ENCODE data around the gene PEAK1.
"Not testable (repeated sequence)": the region's sequence is repeated elsewhere in the genome, so short reads cannot be mapped to it uniquely, and the experiment has no call there.

The PEAK1 gene

DNA sequence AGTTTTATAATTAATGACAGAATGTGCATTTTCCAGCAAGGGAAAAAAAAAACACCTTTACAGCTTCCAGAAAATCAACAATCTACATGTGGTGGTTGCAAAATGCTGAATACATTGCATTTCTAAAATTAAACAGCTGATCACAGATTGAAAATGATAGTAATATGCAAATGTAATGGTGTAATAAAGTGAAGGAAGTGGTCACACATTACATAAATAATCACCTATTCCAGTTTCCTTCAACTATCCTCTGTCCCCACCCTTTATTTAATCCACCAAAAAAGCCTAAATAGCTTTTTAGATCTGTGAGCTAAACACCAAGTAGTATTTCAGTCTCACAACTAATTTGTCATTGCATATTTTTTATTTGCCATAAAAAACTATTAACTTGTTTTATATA lies 110.5 kb downstream of the PEAK1 start:
- DNase-seq (ENCODE audit: low read depth in 2 of 2), result no peak

DNA sequence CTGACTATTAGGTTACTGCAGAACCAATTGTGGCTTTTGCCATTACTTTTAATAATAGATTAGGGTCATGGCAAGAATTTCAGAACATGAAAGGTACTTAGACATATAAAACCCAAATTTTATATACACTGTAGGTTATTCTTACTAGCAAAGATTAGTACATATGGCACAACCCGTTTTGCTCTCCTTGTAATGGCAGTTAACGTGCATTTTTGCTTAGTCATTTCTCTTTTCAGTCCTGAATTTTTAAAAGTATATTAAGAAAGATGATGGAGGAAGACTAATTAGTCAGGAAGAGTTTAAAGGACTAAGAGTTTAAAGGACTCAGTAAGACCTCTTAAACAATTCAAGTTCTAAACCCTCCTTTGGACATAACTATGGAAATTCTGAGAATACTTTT lies 114.0 kb downstream of the PEAK1 start:
- no peak for DNase-seq (ENCODE audit: low read depth in 2 of 2)

DNA sequence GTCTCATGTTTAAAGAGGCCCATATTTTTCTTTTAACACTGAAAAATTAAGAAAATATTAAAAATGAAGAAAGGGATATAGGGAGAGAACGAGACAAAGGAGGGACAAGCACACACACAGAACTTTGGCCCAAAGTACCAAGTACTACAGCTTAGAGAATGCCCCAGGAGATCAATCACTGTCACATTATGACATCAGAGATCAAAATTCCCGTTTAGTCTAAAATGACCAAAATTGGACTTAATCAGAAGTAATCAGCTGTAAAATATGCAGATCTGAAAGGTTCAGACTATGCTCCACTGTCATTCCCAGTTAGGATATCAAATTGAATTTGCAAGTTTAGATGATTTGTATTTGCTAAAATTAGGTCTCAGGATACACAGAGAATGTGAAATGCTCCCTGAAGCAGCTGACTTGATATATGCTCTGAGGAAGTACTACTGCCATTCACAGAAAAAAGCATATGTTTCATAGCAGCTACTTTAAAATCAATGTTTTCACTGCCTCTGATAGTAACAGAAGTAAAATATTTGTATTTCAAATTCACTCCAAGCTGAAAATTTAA lies 123.0 kb downstream of the PEAK1 start:
- DNase-seq (ENCODE audit: low read depth in 2 of 2), result no peak

DNA sequence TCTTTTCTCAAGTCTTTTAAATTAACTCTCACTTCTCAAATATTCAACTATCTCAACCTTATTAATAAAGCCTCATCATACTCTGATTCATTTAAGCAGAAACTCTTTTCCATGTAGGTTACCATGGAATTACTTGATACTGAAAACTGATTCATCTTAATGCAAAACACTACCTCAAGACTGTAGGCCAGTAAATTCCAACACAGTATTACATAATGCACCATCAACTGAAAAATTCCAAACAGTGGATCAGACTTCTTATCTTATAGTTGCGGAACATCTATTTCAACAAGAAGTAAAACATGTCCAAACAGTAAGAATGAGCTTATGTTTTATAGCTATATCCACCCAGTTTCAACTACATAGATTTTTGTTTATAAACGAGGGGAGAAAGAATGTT lies 124.5 kb downstream of the PEAK1 start:
- no peak for DNase-seq (ENCODE audit: low read depth in 2 of 2)

DNA sequence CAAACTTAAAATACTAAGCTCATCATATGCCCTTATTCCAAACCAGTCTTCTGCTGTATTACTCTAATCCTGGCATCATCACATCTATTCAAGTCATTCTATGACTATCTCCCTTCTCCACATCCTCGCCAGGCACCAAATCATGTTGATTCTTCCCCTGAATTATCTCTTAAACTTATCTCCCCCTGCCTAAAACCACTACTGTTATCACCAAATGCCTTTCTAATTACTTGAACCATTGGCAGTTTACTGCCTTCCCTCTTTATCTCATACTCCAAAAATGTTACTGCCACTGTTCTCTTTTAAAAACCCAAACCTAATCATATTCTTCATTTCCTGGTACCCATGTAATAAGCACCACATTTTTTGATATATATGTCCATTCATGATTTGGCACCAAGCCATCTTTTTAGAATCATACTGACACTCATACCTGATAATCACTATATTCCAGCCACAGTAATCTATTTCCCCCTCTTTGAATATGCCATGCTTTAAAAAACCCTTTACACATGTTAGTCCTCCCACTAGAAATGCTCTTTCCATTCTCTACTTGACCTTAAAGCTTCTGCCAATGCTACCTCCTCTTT lies 126.8 kb downstream of the PEAK1 start:
- no peak for DNase-seq (ENCODE audit: low read depth in 2 of 2)

DNA sequence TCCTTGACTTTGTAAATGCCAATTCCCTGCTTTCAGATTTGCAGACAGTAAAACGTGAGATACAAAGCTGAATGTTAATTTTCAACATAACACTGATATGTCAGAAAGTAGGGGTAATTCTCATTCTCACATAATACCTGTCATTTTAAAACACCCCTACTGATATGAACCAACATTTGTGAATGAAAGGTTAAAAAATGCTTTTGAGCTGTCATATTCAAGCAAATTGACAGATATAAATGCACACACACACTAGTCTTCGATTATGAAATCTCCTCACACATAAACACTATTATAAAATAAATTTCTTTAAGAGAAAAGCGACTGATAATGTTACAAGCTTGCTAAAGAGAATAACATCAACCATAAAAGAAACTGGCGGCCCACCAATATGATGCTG lies 128.8 kb downstream of the PEAK1 start:
- DNase-seq (ENCODE audit: low read depth in 2 of 2), result no peak

DNA sequence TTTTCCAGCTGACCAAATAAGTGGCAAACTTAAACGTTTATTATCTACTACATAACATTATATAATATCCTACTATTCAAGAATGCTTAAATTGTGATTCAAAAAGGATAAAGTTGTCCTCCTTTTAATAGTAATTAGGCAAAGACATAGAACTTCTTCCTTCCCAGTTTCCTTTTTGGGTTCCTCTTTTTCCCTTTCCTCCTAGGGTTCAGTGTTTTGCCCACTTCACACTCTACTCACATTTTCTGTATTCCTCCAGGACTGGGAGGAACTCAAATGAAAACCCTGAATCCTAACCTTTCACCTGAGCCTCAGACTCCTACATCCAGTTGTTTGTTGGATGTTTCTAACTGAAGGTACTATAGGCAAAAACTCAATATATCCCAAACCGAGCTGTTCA lies 132.5 kb downstream of the PEAK1 start:
- DNase-seq (ENCODE audit: low read depth in 2 of 2), result no peak

DNA sequence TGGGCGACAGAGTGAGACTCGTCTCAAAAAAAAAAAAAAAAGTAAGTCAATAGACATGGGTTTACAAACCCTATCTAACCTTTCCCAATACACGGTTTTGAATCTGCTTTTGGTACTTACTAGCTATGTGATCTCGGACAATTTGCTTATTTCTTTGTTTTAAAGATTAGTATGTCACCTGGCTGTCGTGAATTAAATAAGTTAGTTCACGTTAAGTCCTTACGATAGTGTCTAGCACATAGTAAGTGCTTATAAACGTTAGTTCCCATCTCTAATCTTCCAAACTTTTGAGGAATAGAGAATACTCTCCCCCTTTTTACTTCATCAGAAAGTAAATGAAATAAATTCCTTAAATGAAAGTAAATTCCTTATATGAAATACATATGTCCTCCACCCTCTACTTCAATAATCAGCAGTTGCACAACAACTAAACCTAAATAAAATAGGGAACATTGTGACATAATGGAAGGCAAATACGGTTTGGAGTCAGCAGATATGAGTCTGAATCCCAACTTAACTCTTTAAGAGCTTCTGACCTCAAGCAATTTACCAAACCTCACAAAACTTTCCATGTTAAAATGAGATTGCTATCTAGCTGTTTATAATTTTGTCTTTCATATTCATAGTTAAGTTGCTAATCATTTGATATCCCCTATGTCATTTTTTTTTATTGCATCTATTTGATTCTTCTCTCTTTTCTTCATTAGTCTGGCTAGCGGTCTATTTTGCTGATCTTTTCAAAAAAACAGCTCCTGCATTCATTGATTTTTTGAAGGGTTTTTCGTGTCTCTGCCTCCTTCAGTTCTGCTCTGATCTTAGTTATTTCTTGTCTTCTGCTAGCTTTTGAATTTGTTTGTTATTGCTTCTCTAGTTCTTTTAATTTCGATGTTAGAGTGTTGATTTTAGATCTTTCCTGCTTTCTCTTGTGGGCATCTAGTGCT lies 134.6 kb downstream of the PEAK1 start:
- no peak for DNase-seq (ENCODE audit: low read depth in 2 of 2)

DNA sequence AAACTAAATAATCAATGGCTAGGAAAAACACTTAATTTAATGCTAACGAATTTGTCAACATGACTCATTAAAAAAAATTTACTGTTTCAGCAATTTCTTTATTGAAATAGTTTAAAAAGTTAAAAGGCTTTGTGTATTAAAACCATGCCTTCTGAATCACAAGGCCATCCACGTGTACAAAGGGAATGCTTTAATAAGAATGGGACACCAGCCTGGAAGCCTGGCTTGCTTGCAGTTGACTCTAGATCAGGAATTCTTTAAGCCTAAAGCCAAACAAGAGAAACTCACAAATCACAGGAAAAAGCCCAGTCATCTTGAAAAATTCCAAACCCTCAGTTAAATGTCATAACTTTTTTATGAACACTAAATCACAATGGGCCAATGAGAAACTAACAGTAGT lies 137.6 kb downstream of the PEAK1 start:
- no peak for DNase-seq (ENCODE audit: low read depth in 2 of 2)

DNA sequence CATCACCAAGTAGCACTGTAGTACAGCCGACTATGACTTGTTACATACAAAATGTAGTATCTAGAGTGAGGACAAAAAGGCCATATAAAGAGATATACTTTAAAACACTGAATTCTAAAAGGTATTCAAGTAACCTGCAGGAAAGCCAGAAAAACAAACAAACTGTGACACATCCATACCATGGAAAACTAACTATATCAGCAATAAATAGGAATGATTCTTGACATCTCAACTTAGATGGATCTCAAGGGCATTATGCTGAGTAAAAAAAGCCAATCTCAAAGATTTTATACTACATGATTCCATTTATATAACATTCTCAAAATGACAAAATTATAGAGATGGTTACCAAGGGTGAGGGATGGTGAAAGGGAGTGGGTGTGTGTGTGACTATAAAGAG lies 143.0 kb downstream of the PEAK1 start:
- no peak for DNase-seq (ENCODE audit: low read depth in 2 of 2)

DNA sequence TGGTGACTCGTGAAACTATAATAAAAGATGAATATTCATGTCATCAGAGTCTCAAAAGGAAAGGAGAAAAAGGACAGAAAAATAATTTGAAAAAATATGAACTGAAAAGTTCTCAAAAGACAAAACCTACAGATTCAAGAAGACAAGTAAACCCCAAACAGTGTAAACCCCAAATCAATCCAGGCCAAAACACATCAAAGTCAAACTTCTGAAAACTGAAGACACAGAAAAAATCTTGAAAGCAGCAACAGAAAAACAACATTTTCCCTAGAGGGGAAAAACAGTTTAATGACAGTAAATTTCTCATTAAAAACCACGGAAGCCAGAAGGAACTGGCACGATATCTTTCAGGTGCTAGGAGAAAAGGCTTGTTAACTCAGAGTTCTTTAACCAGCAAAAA lies 143.8 kb downstream of the PEAK1 start:
- no peak for DNase-seq (ENCODE audit: low read depth in 2 of 2)

DNA sequence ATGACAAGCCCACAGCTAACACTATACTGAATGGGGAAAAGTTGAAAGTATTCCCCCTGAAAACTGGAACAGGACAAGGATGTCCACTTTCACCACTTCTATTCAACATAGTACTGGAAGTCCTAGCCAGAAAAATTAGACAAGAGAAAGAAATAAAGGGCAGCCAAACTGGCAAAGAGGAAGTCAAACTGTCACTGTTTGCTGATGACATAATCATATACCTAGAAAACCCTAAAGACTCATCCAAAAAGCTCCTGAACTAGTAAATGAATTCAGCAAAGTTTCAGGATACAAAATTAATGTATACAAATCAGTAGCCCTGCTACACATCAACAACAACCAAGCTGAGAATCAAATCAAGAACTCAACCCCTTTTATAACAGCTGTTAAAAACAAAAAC lies 146.8 kb downstream of the PEAK1 start:
- DNase-seq (ENCODE audit: low read depth in 2 of 2), result not testable (repeated sequence)

DNA sequence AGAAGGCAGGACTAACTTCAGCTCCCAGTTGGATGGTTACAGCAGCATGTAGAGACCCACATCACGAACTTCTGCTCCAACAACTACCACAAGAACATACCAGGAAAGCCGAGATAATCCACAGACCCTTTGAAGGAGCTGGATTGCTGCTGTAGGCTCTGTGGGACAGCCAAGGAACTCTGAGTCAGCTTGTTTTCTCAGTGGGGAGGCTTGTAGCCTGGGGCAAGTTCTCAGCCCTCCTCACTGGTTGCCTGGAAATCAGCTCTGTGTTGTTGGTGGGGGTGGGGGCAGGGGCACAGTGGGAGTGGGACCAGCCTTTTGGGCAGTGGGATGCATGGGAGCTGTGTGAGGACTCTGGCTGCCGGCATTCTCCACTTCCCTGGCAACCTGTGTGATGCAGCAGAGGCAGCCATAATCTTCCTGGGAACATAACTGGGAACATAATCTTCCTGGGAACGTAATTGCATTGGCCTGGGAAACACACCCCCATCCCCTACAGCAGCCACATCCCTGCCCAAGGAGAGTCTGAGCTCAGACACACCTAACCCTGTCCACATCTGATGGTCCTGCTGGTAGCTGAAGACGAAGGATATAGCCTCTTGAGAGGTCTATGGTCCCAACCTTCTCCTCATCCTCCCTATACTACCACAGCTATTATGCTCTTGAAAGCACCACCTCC lies 153.1 kb downstream of the PEAK1 start:
- no peak for DNase-seq (ENCODE audit: low read depth in 2 of 2)

DNA sequence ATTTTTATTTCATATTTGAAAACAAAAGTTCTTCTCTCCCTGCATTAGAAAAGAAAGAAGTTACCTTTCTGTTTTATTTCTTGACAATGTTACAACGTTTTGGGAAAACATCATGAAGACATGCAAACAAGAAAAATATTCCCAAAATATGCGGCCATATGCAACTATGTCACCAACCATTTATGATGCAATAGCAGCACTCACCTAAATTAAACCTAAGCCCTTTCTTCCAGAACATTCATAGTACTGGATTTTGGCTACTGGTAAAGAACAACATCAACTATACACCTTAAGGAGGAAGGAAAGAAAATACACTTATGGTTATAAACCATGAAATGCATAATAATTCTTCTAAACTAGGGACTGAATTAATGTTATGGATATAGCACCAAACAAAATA lies 164.5 kb downstream of the PEAK1 start:
- no peak for DNase-seq (ENCODE audit: low read depth in 2 of 2)

DNA sequence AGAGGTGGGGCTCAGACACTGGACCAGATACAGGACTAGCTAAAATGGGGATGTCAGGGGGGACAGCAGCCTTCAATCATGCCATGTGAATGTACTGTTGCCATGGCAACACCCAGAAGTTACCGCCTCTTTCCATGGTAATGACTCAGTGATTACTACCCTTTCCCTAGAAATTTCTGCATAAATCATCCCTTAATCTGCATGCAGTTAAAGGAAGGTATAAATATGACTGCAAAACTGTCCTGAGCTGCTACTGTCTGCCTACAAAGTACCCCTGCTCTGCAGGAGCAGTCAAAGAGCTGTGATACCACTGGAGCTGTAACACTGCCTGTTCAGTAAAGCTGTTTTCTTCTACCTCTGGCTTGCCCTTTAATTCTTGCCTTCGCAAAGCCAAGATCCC lies 168.2 kb downstream of the PEAK1 start:
- DNase-seq (ENCODE audit: low read depth in 2 of 2), result peak in 1 of 2 donors; percentile 1

DNA sequence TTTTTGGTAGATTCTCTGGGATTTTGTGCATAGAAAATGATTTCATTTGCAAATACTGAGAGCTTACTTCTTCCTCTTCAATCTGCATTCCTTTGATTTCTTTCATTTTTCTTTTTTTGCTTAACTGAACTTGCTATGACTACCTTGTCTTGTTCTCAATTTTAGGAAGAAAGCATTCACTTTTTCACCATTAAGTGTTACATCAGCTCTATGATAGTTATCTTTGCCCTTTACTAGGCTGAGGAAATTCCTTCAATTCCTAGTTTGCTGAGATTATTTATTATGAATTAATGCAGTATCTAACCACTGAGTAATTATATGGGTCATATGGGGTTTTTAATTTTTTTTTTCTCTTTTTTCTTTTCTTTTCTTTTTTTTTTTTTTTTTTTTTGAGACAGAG lies 172.8 kb downstream of the PEAK1 start:
- DNase-seq (ENCODE audit: low read depth in 2 of 2), result no peak

DNA sequence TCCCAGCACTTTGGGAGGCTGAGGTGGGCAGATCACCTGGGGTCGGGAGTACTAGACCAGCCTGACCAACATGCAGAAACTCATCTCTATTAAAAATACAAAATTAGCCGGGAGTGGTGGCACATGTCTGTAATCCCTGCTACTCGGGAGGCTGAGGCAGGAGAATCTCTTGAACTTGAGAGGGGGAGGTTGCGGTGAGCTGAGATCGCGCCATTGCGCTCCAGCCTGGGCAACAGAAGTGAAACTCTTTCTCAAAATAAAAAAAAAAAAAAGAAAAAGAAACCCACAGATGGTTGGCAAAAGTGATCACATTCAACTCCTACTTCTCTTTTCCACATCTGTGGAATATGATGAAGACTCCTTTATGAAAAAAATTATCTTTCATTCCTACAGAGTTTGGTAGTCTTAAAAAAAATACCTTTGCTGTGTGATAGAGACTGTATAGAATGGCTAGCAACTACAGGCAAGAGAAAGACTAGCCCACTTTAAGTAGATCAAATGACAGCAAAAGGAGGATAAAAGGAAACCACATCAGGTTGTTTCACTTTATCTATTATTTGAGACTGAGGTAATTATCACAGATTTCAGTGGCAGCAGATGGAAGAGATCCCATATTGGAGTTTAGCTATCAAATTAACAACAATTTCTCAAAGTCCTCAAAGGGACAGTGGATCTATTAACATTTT lies 176.0 kb downstream of the PEAK1 start:
- no peak for DNase-seq (ENCODE audit: low read depth in 2 of 2)

DNA sequence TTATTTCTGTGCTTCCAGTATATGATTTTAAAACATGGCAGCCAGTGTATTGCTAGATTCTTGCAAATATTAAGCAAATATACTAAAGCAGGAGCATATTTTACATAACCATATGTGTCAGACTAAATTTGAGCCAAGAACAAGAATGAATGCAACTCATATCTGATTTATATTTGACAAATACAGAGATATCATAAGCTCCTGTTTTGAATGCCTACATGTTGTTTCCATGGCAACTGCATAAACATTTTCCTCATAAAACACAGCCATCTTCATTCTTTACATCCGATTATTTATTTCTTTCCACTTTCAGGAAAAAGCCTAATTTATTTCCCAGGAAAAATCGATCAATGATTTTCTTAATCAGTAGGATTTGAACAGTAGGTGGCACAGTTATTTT lies 176.8 kb downstream of the PEAK1 start:
- no peak for DNase-seq (ENCODE audit: low read depth in 2 of 2)

DNA sequence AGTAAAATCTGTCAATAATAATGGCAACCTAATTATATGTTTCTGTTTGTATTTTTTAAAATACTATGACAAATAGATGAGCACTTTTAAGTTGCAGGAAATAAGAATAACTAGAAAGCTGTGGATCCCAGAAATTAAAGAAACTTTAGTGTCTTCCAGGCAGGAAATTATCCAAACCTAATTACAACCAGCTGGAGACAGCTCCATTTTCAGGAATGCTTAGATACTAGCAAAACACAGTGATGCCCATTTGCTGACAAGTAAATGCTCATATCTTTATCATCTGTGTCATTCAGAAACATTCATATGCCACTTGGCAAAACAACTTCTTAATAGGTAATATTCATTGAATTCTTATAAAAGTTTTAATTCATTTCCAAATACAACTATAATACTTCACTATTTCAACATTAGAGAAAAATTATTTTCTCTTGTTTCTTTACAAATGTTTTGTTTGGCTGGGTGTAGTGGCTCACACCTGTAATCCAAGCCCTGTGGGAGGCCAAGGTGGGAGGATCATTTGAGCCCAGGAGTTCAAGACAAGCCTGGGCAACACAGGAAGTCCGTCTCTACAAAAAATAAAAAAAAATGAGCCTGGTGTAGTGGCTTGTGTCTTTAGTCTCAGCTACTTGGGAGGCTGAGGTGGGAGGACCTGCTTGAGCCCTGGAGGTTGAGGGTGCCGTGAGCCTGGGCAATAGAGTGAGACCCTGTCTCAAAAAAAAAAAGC lies 179.9 kb downstream of the PEAK1 start:
- DNase-seq (ENCODE audit: low read depth in 2 of 2), result no peak

DNA sequence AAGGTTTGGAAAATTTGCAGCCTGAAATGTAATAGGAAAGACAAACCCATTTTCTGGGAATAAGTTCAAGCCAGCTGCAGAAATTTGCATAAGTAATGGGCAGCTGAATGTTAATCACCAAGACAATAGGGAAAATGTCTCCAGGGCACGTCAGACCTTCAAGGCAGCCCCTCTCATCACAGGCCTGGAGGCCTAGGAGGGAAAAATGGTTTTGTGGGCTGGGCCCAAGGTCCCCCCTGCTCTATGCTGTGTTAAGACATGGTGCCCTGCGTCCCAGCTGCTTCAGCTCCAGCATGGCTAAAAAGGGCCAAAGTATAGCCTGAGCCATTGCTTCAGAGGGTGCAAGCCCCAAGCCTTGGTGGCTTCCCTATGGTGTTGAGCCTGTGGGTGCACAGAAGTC lies 184.3 kb downstream of the PEAK1 start:
- DNase-seq (ENCODE audit: low read depth in 2 of 2), result no peak

DNA sequence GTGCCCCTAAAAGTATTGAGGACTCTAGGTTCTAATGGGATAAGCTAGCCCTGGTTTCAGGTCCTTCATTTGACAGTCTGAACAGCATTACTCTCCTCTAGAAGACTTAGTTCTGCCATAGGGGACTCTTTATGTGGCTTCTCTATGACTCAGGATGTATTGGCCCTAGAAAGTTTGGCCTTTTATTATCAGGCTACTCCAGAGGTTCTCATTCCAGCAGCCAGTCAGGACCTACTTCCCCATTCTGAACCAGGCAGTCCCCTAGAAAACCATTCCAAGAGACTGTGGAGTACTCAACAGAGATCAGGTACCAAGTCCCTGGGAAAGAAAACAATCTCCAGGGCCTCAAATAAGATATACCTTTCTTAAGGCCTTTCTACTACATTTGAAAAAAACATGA lies 191.1 kb downstream of the PEAK1 start:
- no peak for DNase-seq (ENCODE audit: low read depth in 2 of 2)

Measured in stimulated activated CD4-positive, alpha-beta T cell treated with anti-CD3 and anti-CD28 coated beads, Interleukin-15, amount 100 ng/mL, for 48 hours (primary cell).